H1 (cell line): ENCODE results near the gene APLP2. TPM values are rescaled to one million over a fixed set of nuclear protein-coding genes. Genes with fewer than 3 reads are reported as not detected.

ENCODE experiments used
- CTCF ChIA-PET: fragments of 300-600 bp; sonication (Branson Sonifier 250); formaldehyde crosslinking; loops from one replicate; lab custom pipeline; 2021; ENCODE audit not compliant: partially characterized antibody; lab: Charles Lee
- POLR2A ChIA-PET: fragments of 300-600 bp; sonication (Branson Sonifier 250); formaldehyde crosslinking; loops from one replicate; lab custom pipeline; 2021; ENCODE audit warnings: inconsistent platforms; ENCODE audit not compliant: partially characterized antibody; lab: Charles Lee
- DNase-seq, 2 experiments: peaks; one replicate each; pipeline versions ENCODE4 v3.0.0 to v3.0.0-alpha.2; 2010 to 2022; ENCODE audit warnings: low spot score in 2 of 2, low read depth in 1 of 2, mixed read lengths in 1 of 2
- FAIRE-seq: peaks from 2 replicates; lab custom pipeline; 2011; peaks lifted over from hg19 to GRCh38; lab: Jason Lieb, UNC
- H2AFZ ChIP-seq: 2 replicates; pipeline ENCODE4 v1.8.1; 2012; ENCODE audit warnings: low read length, inconsistent platforms
- H2AK5ac ChIP-seq: 2 replicates; pipeline ENCODE4 v1.6.1; 2013; ENCODE audit warnings: low read depth, low read length
- H2BK120ac ChIP-seq: replicated peaks from 2 replicates; pipeline ENCODE3; 2013; ENCODE audit warnings: low read depth, low read length, inconsistent platforms
- H2BK12ac ChIP-seq: 2 replicates; pipeline ENCODE4 v1.6.1; 2013; ENCODE audit warnings: low read depth, low read length
- H2BK15ac ChIP-seq: 2 replicates; pipeline ENCODE4 v1.6.1; 2013; ENCODE audit warnings: low read length
- H2BK20ac ChIP-seq: 2 replicates; pipeline ENCODE4 v1.6.1; 2013; ENCODE audit warnings: low read length
- H2BK5ac ChIP-seq: 2 replicates; pipeline ENCODE4 v1.6.1; 2013; ENCODE audit warnings: low read depth, low read length
- H3K14ac ChIP-seq: 2 replicates; pipeline ENCODE4 v1.6.1; 2013; ENCODE audit warnings: inconsistent platforms; ENCODE audit not compliant: insufficient read length
- H3K18ac ChIP-seq: 2 replicates; pipeline ENCODE4 v1.6.1; 2013; ENCODE audit warnings: low read length; ENCODE audit errors: extremely low read depth
- H3K23ac ChIP-seq: 2 replicates; pipeline ENCODE4 v1.6.1; 2013; ENCODE audit warnings: inconsistent platforms; ENCODE audit not compliant: insufficient read length
- H3K23me2 ChIP-seq: 2 replicates; pipeline ENCODE4 v1.6.1; 2013; ENCODE audit warnings: low read depth, low read length
- H3K27ac ChIP-seq: 2 replicates; pipeline ENCODE4 v1.6.1; 2011; ENCODE audit warnings: low read depth, low read length, inconsistent platforms
- H3K27me3 ChIP-seq, 4 experiments: replicated peaks in 1 of 4; 1 replicate in 1 of 4; 2 replicates in 3 of 4; pipeline versions ENCODE4 v1.6.1 to v1.8.1; 2011 to 2013; ENCODE audit warnings: low read length in 3 of 4, mild to moderate bottlenecking in 3 of 4, inconsistent platforms in 2 of 4, mixed read lengths in 2 of 4, moderate library complexity in 1 of 4; ENCODE audit not compliant: control insufficient read depth in 3 of 4, insufficient read depth in 3 of 4; ENCODE audit errors: extremely low read depth in 1 of 4
- H3K36me3 ChIP-seq, 4 experiments: 2 replicates each; pipeline versions ENCODE4 v1.6.1 to v1.8.1; 2011 to 2013; ENCODE audit warnings: mild to moderate bottlenecking in 4 of 4, low read length in 3 of 4, moderate library complexity in 2 of 4, control low read depth in 1 of 4, inconsistent platforms in 1 of 4; ENCODE audit not compliant: insufficient read depth in 4 of 4, control insufficient read depth in 2 of 4
- H3K4ac ChIP-seq: replicated peaks from 2 replicates; pipeline ENCODE3; 2013; ENCODE audit warnings: low read length, low read depth, mixed read lengths, inconsistent platforms; ENCODE audit not compliant: insufficient read length
- H3K4me1 ChIP-seq, 4 experiments: replicated peaks in 1 of 4; 1 replicate in 1 of 4; 2 replicates in 3 of 4; pipeline versions ENCODE4 v1.6.1 to v1.8.1; 2011 to 2013; ENCODE audit warnings: low read length in 3 of 4, inconsistent platforms in 2 of 4, mixed read lengths in 1 of 4; ENCODE audit not compliant: insufficient read depth in 4 of 4, control insufficient read depth in 3 of 4
- H3K4me2 ChIP-seq, 2 experiments: 2 replicates each; pipeline versions ENCODE4 v1.6.1 to v1.8.1; 2011 to 2013; ENCODE audit warnings: low read depth in 2 of 2, low read length in 2 of 2, control low read depth in 1 of 2, inconsistent platforms in 1 of 2, mild to moderate bottlenecking in 1 of 2; ENCODE audit not compliant: insufficient read depth in 1 of 2
- H3K4me3 ChIP-seq, 4 experiments: fragments of 200-600, 300-600 bp in 1 of 4; sonication (generic), shearing (Covaris generic), sonication (Bioruptor Twin) in 1 of 4; 2 replicates each; pipeline versions ENCODE4 v1.5.1 to v1.8.1; 2011 to 2016; ENCODE audit warnings: low read length in 4 of 4, low read depth in 3 of 4, control low read depth in 2 of 4, inconsistent platforms in 2 of 4, mild to moderate bottlenecking in 2 of 4, mixed read lengths in 1 of 4, moderate library complexity in 1 of 4; ENCODE audit not compliant: insufficient read depth in 2 of 4; ENCODE audit errors: extremely low read depth in 1 of 4
- H3K56ac ChIP-seq: replicated peaks from 2 replicates; pipeline ENCODE3; 2013; ENCODE audit warnings: low read depth, mild to moderate bottlenecking, mixed read lengths, low read length, inconsistent platforms; ENCODE audit not compliant: insufficient read length
- H3K79me1 ChIP-seq: 2 replicates; pipeline ENCODE4 v1.6.1; 2013; ENCODE audit warnings: low read depth, low read length, control low read depth
- H3K79me2 ChIP-seq, 2 experiments: 2 replicates each; pipeline versions ENCODE4 v1.6.1 to v1.8.1; 2012 to 2013; ENCODE audit warnings: low read length in 2 of 2, mild to moderate bottlenecking in 2 of 2, inconsistent platforms in 1 of 2; ENCODE audit not compliant: insufficient read depth in 2 of 2, control insufficient read depth in 1 of 2
- H3K9ac ChIP-seq, 4 experiments: replicated peaks in 1 of 4; 1 replicate in 1 of 4; 2 replicates in 3 of 4; pipeline versions ENCODE4 v1.6.1 to v1.8.1; 2011 to 2013; ENCODE audit warnings: low read depth in 3 of 4, low read length in 3 of 4, control low read depth in 2 of 4, mild to moderate bottlenecking in 2 of 4, moderate library complexity in 2 of 4, inconsistent platforms in 1 of 4; ENCODE audit errors: extremely low read depth in 1 of 4
- H3K9me3 ChIP-seq, 2 experiments: 2 replicates each; pipeline versions ENCODE4 v1.6.1 to v1.8.1; 2012 to 2013; ENCODE audit warnings: mild to moderate bottlenecking in 2 of 2, moderate library complexity in 2 of 2, control low read depth in 1 of 2, inconsistent platforms in 1 of 2, low read depth in 1 of 2, low read length in 1 of 2, mixed read lengths in 1 of 2; ENCODE audit not compliant: insufficient read depth in 2 of 2
- H4K20me1 ChIP-seq, 2 experiments: replicated peaks in 1 of 2; 2 replicates each; pipeline versions ENCODE3 to v1.8.1; 2011 to 2013; ENCODE audit warnings: inconsistent platforms in 2 of 2, low read length in 2 of 2, mild to moderate bottlenecking in 1 of 2; ENCODE audit not compliant: insufficient read depth in 2 of 2, control insufficient read depth in 1 of 2
- H4K5ac ChIP-seq: 2 replicates; pipeline ENCODE4 v1.6.1; 2013; ENCODE audit warnings: low read length, low read depth, mixed read lengths, inconsistent platforms; ENCODE audit not compliant: insufficient read length
- H4K8ac ChIP-seq: 2 replicates; pipeline ENCODE4 v1.8.0; 2013; ENCODE audit warnings: mild to moderate bottlenecking, moderate library complexity, low read length, inconsistent platforms; ENCODE audit not compliant: insufficient read depth; ENCODE audit errors: extremely low read depth
- H4K91ac ChIP-seq: replicated peaks from 2 replicates; pipeline ENCODE3; 2013; ENCODE audit warnings: low read length, mixed read lengths, inconsistent platforms; ENCODE audit not compliant: insufficient read length
- CREB1 ChIP-seq: IDR thresholded peaks from 2 replicates; pipeline ENCODE4 v1.6.1; 2012; ENCODE audit warnings: inconsistent platforms
- RFX5 ChIP-seq: IDR thresholded peaks from 2 replicates; pipeline ENCODE4 v1.6.1; 2011; ENCODE audit warnings: low read depth, low read length, improper control_type of control experiment, borderline replicate concordance
- WGBS, 2 experiments: shearing (Covaris generic) in 1 of 2; methylation state at CpG; one replicate each; pipeline versions ENCODE4 v1.1.6 to v1.1.7; 2013 to 2015; ENCODE audit warnings: low lambda C conversion rate in 2 of 2, mixed read lengths in 2 of 2, inconsistent platforms in 1 of 2, low coverage in 1 of 2, missing lambda C conversion rate in 1 of 2; ENCODE audit not compliant: insufficient replicate concordance in 2 of 2, insufficient coverage in 1 of 2, insufficient read length in 1 of 2; ENCODE audit errors: extremely low coverage in 1 of 2, missing lambda C conversion rate in 1 of 2; 5-methylcytosine and 5-hydroxymethylcytosine counted together
- polyA plus RNA-seq, 7 experiments: library from polyadenylated mRNA; depleted of rRNA in 3 of 7; stranded (reverse) in 5 of 7; unstranded in 2 of 7; fragments of >200 nt in 5 of 7; fragments of 200-250 nt in 2 of 7; gene quantifications; 1 replicate in 5 of 7; 2 replicates in 1 of 7; 4 replicates in 1 of 7; pipeline versions ENCODE4 v1.2.1 to v1.2.3, GENCODE V29; 2011 to 2013; ENCODE audit warnings: missing spikeins in 2 of 7, mixed read lengths in 2 of 7
- total RNA-seq: library from RNA; stranded (reverse); fragmentation: NEBNext Ultra II Directional; extraction: Animal tissue kit (Norgen Biotek cat#: 25700); gene quantifications from 2 replicates; pipeline ENCODE4 v1.2.1, GENCODE V29; 2021

The APLP2 gene
- total and polyA plus RNA-seq, 2 of the 8 experiments (the other 6 are each of a cell fraction or from before 2014, with no cell fraction given) = 222 to 315 TPM

DNA sequence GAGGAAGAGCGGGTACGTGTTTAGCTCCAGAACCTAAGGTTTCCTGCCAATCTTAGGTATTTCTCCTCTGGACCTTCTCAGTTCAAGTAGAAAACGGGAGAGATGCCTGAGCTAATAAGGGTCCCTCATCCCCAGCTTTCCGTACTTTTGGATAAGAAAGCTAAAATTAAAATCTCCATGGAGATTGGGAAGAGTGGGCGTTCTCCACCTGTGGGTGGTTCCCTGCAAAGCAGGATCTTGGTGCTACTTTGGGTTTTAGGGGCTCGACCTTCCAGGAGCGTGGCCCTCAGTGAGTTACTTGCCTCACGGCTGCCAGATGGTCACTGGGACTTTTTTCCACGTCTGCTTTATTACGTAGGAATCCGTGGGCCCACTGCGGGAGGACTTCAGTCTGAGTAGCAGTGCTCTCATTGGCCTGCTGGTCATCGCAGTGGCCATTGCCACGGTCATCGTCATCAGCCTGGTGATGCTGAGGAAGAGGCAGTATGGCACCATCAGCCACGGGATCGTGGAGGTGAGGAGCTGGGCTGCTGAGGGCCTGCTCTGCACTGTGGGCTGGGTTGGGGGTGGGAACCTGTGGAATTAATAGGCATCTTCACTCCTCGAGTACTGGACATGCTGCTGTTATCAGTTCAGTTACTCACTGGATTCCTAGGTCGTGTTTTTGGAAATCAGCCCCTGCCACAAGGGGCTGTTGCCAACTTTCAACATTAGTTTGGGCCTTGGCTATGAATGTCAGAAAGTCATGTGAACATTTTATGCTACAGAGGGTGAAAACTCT, 72.1 kb downstream of the APLP2 start:
- Histone ChIP-seq H2BK20ac (no peak overlapping the region), H3K9me3 (no peaks in the 10 kb centered on the region), H3K79me2 (no peaks in the 10 kb centered on the region), H3K79me1 (peaks cover 2% of the 10 kb centered on the region; the same call in 1 of the 2 replicates), H2BK12ac (no peak overlapping the region), H3K4me3 (no peak overlapping the region), H3K27ac (no peak overlapping the region; the same call in 1 of the 2 replicates), H3K4me1 (peaks cover 0 to 13% (median 6%) of the 10 kb centered on the region in 4 experiments; a peak in 5 of 7 replicates), H2BK5ac (no peak overlapping the region), H2BK120ac (no peak overlapping the region), H3K23me2 (no peaks in the 10 kb centered on the region), H2BK15ac (no peak overlapping the region), H3K4ac (no peak overlapping the region), H3K23ac (no peak overlapping the region), H4K20me1 (peaks cover 6 to 8% of the 10 kb centered on the region in 2 experiments), H3K27me3 (no peaks in the 10 kb centered on the region), H3K36me3 (peaks cover 23 to 74% (median 39%) of the 10 kb centered on the region in 4 experiments), H4K5ac (no peak overlapping the region), H4K8ac (no peak overlapping the region; the same call in 1 of the 2 replicates), H3K18ac (no peak overlapping the region), H4K91ac (no peak overlapping the region), H3K4me2 (no peak overlapping the region), H2AFZ (no peak overlapping the region), H3K9ac (no peak overlapping the region), H2AK5ac (no peak overlapping the region), H3K14ac (no peak overlapping the region), H3K56ac (no peak overlapping the region)
- DNase-seq = no peak
- POLR2A ChIA-PET = interaction anchor here (1.6 kb wide), 1 partner anchor 12 kb away, joined by 3 read pairs; no protein-coding TSS in a partner anchor
- CTCF ChIA-PET = interaction anchor here (1.0 kb wide), 1 partner anchor 9 kb away, joined by 6 read pairs; no protein-coding TSS in a partner anchor
- 88% methylated on average over 18 of the region's 19 CpGs; no CpG with 5 or more reads in 1 of the 2 experiments for WGBS, 2 experiments
- TF ChIP-seq RFX5 = no peak
- no peak for TF ChIP-seq CREB1
- no peak for FAIRE-seq
